Measurements from ENCODE around the gene CNOT1.

The CNOT1 gene

DNA sequence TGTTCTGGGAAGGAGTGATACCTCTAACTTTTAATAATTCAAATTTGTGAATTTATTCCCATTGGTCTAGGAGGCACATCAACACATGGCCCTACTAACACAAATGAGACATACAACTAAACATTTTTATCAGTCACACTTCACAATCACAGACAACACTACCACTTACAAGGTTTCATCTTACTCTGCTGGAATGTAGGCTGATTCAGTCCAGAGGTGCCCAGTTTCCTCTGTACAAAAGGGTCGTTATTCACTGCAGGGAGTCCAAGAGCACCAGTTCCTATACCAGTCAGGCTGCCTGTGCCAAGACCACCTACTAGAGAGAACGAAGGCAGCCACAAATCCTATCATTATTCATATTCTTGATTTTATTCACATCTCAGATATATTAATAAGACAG, 72.9 kb downstream of the CNOT1 start:
- no peaks in the 10 kb centered on the region for H3K4me1 ChIP-seq (ENCODE audit: control insufficient read depth, low read length)
- no peak overlapping the region for H3K27ac ChIP-seq (ENCODE audit: low read depth, low read length)
- H3K4me2 ChIP-seq (ENCODE audit: low read length) = no peak overlapping the region
- peaks cover 5% of the 10 kb centered on the region for H4K20me1 ChIP-seq (ENCODE audit: control insufficient read depth, insufficient read depth, low read depth, low read length)
- no peak overlapping the region for H3K4me3 ChIP-seq (ENCODE audit: low read length)
- peaks cover 100% of the 10 kb centered on the region for H3K36me3 ChIP-seq (ENCODE audit: control insufficient read depth, low read length)
- H3K27me3 ChIP-seq (ENCODE audit: control insufficient read depth, low read length) = no peaks in the 10 kb centered on the region
- peaks cover 26% of the 10 kb centered on the region for H3K79me2 ChIP-seq (ENCODE audit: control insufficient read depth, low read length)
- TF ChIP-seq EZH2phosphoT487 (IDR thresholded peaks at IDR 0.05; ENCODE audit: borderline replicate concordance, low read length) (no peak), CTCF (IDR thresholded peaks at IDR 0.05; ENCODE audit: low read depth, low read length, poor library complexity, severe bottlenecking) (no peak)
- no peaks in the 10 kb centered on the region for H3K9me2 ChIP-seq (replicated peaks; ENCODE audit: control insufficient read depth, low read length)
- peaks cover 7% of the 10 kb centered on the region; the same call in 1 of the 2 replicates for H3F3A ChIP-seq (ENCODE audit: control insufficient read depth, insufficient read depth)
- no peaks in the 10 kb centered on the region for H3K9me3 ChIP-seq (ENCODE audit: control insufficient read depth, insufficient read depth, low read length)

DNA sequence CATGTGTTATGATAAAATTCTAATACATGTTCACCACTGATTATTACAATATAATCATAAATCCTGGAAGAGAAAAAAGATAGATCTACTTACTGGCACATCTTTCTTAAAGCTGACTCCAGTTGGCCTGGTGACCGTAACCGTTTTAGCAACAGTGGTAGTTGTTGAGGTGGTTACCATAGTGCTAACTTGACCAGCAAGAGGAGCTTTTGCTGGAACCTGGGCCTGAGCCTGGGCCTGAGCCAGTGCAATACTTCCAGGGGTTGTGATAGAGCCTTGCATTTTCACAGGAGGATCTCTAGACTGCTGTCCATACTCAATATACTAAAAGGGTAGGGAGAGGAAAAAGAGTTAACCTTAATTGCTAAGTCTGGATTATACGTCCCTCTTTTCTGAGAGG, 78.1 kb downstream of the CNOT1 start:
- no peaks in the 10 kb centered on the region for H3K27me3 ChIP-seq (ENCODE audit: control insufficient read depth, low read length)
- H3K4me3 ChIP-seq (ENCODE audit: low read length) = no peak overlapping the region
- peaks cover 99% of the 10 kb centered on the region for H3K36me3 ChIP-seq (ENCODE audit: control insufficient read depth, low read length)
- no peaks in the 10 kb centered on the region for H3K9me2 ChIP-seq (replicated peaks; ENCODE audit: control insufficient read depth, low read length)
- no peak overlapping the region for H3K27ac ChIP-seq (ENCODE audit: low read depth, low read length)
- H3K9me3 ChIP-seq (ENCODE audit: control insufficient read depth, insufficient read depth, low read length) = no peaks in the 10 kb centered on the region
- TF ChIP-seq CTCF (IDR thresholded peaks at IDR 0.05; ENCODE audit: low read depth, low read length, poor library complexity, severe bottlenecking) (no peak), EZH2phosphoT487 (IDR thresholded peaks at IDR 0.05; ENCODE audit: borderline replicate concordance, low read length) (no peak)
- H3F3A ChIP-seq (ENCODE audit: control insufficient read depth, insufficient read depth) = no peaks in the 10 kb centered on the region
- no peak overlapping the region for H3K4me2 ChIP-seq (ENCODE audit: low read length)
- peaks cover 12% of the 10 kb centered on the region; the same call in 1 of the 2 replicates for H3K79me2 ChIP-seq (ENCODE audit: control insufficient read depth, low read length)
- H4K20me1 ChIP-seq (ENCODE audit: control insufficient read depth, insufficient read depth, low read depth, low read length) = no peaks in the 10 kb centered on the region
- no peaks in the 10 kb centered on the region for H3K4me1 ChIP-seq (ENCODE audit: control insufficient read depth, low read length)

DNA sequence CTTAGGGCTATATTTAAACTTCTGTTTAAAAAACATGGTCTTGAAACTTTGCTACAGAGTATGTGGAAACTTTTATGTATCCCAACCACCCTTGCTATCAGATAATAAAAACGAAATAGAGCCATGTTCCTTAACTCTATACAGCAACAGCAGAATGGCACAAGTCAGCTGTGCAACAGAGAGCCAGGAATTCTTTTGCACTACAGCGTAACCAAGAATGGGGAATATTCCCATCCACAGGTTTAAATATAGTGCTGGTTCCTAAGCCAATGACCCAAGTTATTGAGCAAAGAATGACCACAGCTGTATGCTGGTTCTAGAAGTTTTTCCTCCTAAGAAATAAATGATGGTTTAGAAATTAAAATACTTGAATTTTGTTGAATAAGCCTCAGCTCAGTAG, 81.2 kb downstream of the CNOT1 start:
- Histone ChIP-seq H3K4me2 (ENCODE audit: low read length) (no peak overlapping the region), H3K9me2 (replicated peaks; ENCODE audit: control insufficient read depth, low read length) (no peaks in the 10 kb centered on the region), H3K9me3 (ENCODE audit: control insufficient read depth, insufficient read depth, low read length) (no peaks in the 10 kb centered on the region), H3K27me3 (ENCODE audit: control insufficient read depth, low read length) (no peaks in the 10 kb centered on the region), H3K36me3 (ENCODE audit: control insufficient read depth, low read length) (peaks cover 99% of the 10 kb centered on the region), H3K79me2 (ENCODE audit: control insufficient read depth, low read length) (peaks cover 18% of the 10 kb centered on the region), H3K4me3 (ENCODE audit: low read length) (no peak overlapping the region), H3F3A (ENCODE audit: control insufficient read depth, insufficient read depth) (no peaks in the 10 kb centered on the region; the same call in 1 of the 2 replicates), H4K20me1 (ENCODE audit: control insufficient read depth, insufficient read depth, low read depth, low read length) (no peaks in the 10 kb centered on the region), H3K4me1 (ENCODE audit: control insufficient read depth, low read length) (no peaks in the 10 kb centered on the region), H3K27ac (ENCODE audit: low read depth, low read length) (no peak overlapping the region)
- TF ChIP-seq EZH2phosphoT487 (IDR thresholded peaks at IDR 0.05; ENCODE audit: borderline replicate concordance, low read length) (no peak), CTCF (IDR thresholded peaks at IDR 0.05; ENCODE audit: low read depth, low read length, poor library complexity, severe bottlenecking) (no peak)

All from DOHH2 (cell line).